ENCODE results near the gene THRB. TPM values are rescaled to one million over a fixed set of nuclear protein-coding genes. Genes with fewer than 3 reads are reported as not detected.

Gene THRB
- total and polyA plus RNA-seq, 2 experiments from 2014 or later, result 0.49 to 0.57 TPM

DNA sequence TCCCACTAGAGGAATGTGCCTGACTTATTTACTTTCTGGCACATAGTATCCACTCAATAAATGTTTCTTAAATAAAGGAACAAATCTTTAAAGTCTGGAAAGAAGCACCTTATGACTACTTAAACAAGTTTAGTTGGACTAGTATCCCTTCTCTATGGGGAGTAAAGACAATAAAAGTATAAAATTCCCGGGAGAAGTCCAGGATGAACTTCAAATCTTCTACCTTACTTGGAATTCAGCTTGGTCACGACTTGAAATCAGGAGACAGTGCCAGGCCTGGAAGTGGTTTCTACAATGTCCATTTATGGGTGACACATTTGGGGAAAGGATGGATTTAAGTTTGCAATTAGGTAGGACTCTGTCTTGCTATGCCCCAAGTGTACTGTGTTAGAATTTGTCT lies 353.1 kb downstream of the THRB start:
- Histone ChIP-seq H3K4me3 (no peak overlapping the region), H3K4me1 (ENCODE audit: low read depth) (no peaks in the 10 kb centered on the region), H3K9me3 (ENCODE audit: low read depth) (no peaks in the 10 kb centered on the region), H3K36me3 (no peaks in the 10 kb centered on the region), H3K27me3 (no peaks in the 10 kb centered on the region), H3K27ac (no peak overlapping the region)
- no peak for DNase-seq (ENCODE audit: low read depth in 1 of 2, low spot score in 1 of 2)
- no peak for TF ChIP-seq CTCF (IDR thresholded peaks at IDR 0.05; ENCODE audit: low read depth, low read length)

GRCh38 chr3:24139463-24140412 lies 354.9 kb downstream of the THRB start:
- Histone ChIP-seq H3K36me3 (no peaks in the 10 kb centered on the region), H3K27ac (no peak overlapping the region), H3K27me3 (no peaks in the 10 kb centered on the region), H3K9me3 (ENCODE audit: low read depth) (no peaks in the 10 kb centered on the region), H3K4me1 (ENCODE audit: low read depth) (no peaks in the 10 kb centered on the region), H3K4me3 (no peak overlapping the region)
- no peak for TF ChIP-seq CTCF (IDR thresholded peaks at IDR 0.05; ENCODE audit: low read depth, low read length)
- DNase-seq (ENCODE audit: low read depth in 1 of 2, low spot score in 1 of 2), result no peak

GRCh38 chr3:24138876-24139256 lies 355.8 kb downstream of the THRB start:
- no peak overlapping the region for H3K4me3 ChIP-seq
- no peak overlapping the region for H3K27ac ChIP-seq

DNA sequence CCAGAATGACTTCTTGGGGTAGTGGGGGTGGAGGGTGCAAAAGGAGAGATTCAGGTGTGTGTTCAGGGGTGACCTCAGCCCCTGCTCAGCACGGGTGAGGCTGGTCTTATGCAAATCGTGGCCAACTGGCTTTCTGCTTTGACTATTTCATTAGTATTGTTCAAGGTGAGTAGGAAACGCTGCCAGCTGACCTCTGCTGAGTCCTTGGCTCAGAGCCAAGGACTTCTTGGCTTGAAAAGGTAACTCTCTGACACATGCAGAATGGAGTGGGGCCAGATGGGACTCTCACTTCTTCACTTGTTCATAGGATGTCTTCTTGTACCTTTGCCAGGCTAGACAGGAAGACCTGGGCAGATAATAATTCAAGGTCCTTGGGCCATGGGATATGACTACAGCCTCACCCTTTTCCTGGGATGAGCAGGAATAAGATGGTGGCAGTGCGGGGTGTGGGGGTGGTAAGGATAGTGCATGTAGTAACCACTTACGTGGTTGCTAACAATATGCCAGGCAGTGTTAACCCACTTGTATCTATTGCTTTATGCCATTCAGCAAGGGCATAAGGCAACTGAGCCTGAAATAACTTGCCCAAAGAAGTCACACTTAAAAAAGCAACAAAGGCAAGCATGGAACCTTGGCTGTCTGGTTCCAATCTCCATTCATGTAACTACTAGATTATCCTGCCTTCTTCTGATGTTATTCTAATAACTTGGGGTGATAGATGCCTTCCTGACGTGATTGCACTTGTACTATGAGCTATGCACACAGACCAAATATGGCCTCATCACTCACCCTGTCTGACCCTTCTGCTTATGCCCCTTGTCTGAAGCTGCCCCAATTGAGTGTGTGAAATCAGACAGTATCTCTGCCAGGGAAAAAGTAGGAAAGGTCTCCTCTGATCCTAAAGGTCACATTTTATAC lies 356.4 kb downstream of the THRB start:
- Histone ChIP-seq H3K4me3 (no peak overlapping the region), H3K4me1 (ENCODE audit: low read depth) (no peaks in the 10 kb centered on the region), H3K27me3 (no peaks in the 10 kb centered on the region), H3K9me3 (ENCODE audit: low read depth) (no peaks in the 10 kb centered on the region), H3K27ac (no peak overlapping the region), H3K36me3 (no peaks in the 10 kb centered on the region)
- no peak for TF ChIP-seq CTCF (IDR thresholded peaks at IDR 0.05; ENCODE audit: low read depth, low read length)
- peak in 1 of 2 donors; percentile 12 for DNase-seq (ENCODE audit: low read depth in 1 of 2, low spot score in 1 of 2)

More at GRCh38 chr3:24138876-24139256, 355.8 kb downstream of the THRB start:
- H3K27me3 ChIP-seq, result no peaks in the 10 kb centered on the region
- no peaks in the 10 kb centered on the region for H3K36me3 ChIP-seq
- H3K4me1 ChIP-seq (ENCODE audit: low read depth), result no peaks in the 10 kb centered on the region
- DNase-seq (ENCODE audit: low read depth in 1 of 2, low spot score in 1 of 2), result no peak
- no peak for TF ChIP-seq CTCF (IDR thresholded peaks at IDR 0.05; ENCODE audit: low read depth, low read length)
- H3K9me3 ChIP-seq (ENCODE audit: low read depth), result no peaks in the 10 kb centered on the region

- Histone ChIP-seq H3K4me3 (no peak overlapping the region), H3K27me3 (no peaks in the 10 kb centered on the region)
These were observed 357.3 kb downstream of the THRB start for GRCh38 chr3:24137334-24137733.

More at GRCh38 chr3:24137334-24137733, 357.3 kb downstream of the THRB start:
- Histone ChIP-seq H3K36me3 (no peaks in the 10 kb centered on the region), H3K27ac (no peak overlapping the region), H3K4me1 (ENCODE audit: low read depth) (no peaks in the 10 kb centered on the region), H3K9me3 (ENCODE audit: low read depth) (no peaks in the 10 kb centered on the region)
- TF ChIP-seq CTCF (IDR thresholded peaks at IDR 0.05; ENCODE audit: low read depth, low read length), result no peak
- no peak for DNase-seq (ENCODE audit: low read depth in 1 of 2, low spot score in 1 of 2)
